Parathyroid adenoma (tissue), 2 donors: Measurements from ENCODE around the gene LEFTY1.

Experiments
- H2AFZ ChIP-seq: fragments of 300-600 bp; sonication (generic); one replicate; pipeline ENCODE4 v1.7.0; 2017; ENCODE audit warnings: antibody characterized with exemption, mild to moderate bottlenecking
- H3K27ac ChIP-seq: fragments of 300-600 bp; sonication (generic); one replicate; pipeline ENCODE4 v1.7.0; 2017
- H3K27me3 ChIP-seq: fragments of 300-600 bp; sonication (generic); one replicate; pipeline ENCODE4 v1.7.0; 2017; ENCODE audit warnings: low read length; ENCODE audit not compliant: control insufficient read depth, insufficient read depth
- H3K36me3 ChIP-seq: fragments of 300-600 bp; sonication (generic); one replicate; pipeline ENCODE4 v1.7.0; 2017; ENCODE audit warnings: low read length; ENCODE audit not compliant: control insufficient read depth, insufficient read depth
- H3K4me1 ChIP-seq: fragments of 300-600 bp; sonication (generic); one replicate; pipeline ENCODE4 v1.7.0; 2017; ENCODE audit warnings: control low read depth
- H3K4me2 ChIP-seq: fragments of 300-600 bp; sonication (generic); one replicate; pipeline ENCODE4 v1.7.0; 2017; ENCODE audit warnings: low read length
- H3K4me3 ChIP-seq: fragments of 300-600 bp; sonication (generic); one replicate; pipeline ENCODE4 v1.7.0; 2017; ENCODE audit warnings: low read depth, low read length
- H3K79me2 ChIP-seq: fragments of 300-600 bp; sonication (generic); one replicate; pipeline ENCODE4 v1.7.0; 2017; ENCODE audit warnings: control low read depth
- H3K9ac ChIP-seq: fragments of 300-600 bp; sonication (generic); one replicate; pipeline ENCODE4 v1.7.0; 2017; ENCODE audit warnings: mild to moderate bottlenecking
- H3K9me3 ChIP-seq: fragments of 300-600 bp; sonication (generic); one replicate; pipeline ENCODE4 v1.7.0; 2017; ENCODE audit warnings: low read length; ENCODE audit not compliant: control insufficient read depth
- TF ChIP-seq, protein P1 (sequence below): fragments of 300-600 bp; sonication (generic); IDR thresholded peaks from one replicate; pipeline ENCODE4 v1.7.0; 2017; ENCODE audit warnings: antibody characterized with exemption, mild to moderate bottlenecking
- donor health status: primary hyperparathyroidism.

Gene LEFTY1

DNA sequence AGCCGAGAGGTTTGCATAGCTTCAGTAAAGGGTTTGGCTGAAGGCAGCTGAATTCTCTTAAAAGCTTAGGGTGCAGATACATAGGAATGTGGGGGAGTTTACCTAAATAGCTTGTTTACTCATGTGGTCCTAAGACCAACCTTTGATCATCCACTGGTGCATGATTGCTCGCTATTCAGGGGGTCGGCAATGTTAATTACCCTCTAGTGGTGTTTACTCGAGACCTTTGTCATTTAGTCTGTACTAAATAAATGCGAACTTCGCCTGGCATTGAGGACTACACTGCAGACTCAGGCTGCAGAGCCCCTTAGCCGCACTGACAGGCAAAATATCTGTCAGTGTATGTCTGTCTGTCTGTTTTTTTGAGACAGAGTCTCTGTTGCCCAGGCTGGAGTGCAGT, 38.6 kb downstream of the LEFTY1 start:
- H3K27me3 ChIP-seq, result no peaks in the 10 kb centered on the region
- H2AFZ ChIP-seq, result no peak overlapping the region
- H3K9me3 ChIP-seq, result no peaks in the 10 kb centered on the region
- H3K4me1 ChIP-seq, result no peaks in the 10 kb centered on the region
- no peak overlapping the region for H3K4me2 ChIP-seq
- H3K4me3 ChIP-seq, result no peak overlapping the region
- no peak overlapping the region for H3K27ac ChIP-seq
- no peaks in the 10 kb centered on the region for H3K79me2 ChIP-seq
- TF ChIP-seq, protein P1, sequence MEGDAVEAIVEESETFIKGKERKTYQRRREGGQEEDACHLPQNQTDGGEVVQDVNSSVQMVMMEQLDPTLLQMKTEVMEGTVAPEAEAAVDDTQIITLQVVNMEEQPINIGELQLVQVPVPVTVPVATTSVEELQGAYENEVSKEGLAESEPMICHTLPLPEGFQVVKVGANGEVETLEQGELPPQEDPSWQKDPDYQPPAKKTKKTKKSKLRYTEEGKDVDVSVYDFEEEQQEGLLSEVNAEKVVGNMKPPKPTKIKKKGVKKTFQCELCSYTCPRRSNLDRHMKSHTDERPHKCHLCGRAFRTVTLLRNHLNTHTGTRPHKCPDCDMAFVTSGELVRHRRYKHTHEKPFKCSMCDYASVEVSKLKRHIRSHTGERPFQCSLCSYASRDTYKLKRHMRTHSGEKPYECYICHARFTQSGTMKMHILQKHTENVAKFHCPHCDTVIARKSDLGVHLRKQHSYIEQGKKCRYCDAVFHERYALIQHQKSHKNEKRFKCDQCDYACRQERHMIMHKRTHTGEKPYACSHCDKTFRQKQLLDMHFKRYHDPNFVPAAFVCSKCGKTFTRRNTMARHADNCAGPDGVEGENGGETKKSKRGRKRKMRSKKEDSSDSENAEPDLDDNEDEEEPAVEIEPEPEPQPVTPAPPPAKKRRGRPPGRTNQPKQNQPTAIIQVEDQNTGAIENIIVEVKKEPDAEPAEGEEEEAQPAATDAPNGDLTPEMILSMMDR, result no peak
- no peaks in the 10 kb centered on the region for H3K36me3 ChIP-seq
- H3K9ac ChIP-seq, result no peak overlapping the region

DNA sequence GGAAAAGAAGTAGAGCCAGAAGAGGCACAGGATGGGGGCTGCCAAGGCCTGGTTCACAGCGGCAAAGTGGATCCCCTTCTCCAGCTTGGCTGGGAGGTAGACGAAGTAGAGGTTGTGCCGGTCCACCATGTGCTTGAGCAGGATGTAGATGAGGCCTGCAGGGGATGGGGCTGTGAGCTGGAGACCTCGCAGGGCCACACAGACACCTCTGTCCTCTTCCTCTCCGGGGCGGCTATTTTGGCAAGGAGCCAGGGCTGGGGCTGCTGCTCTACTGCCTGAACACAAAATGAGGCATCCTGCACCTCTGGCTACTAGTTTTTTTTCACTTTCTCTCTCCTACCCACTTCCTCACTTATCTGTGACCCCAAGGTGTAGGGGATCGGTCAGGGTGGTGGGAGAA, 39.0 kb downstream of the LEFTY1 start:
- Histone ChIP-seq H3K9me3 (no peaks in the 10 kb centered on the region), H3K4me3 (no peak overlapping the region), H3K9ac (no peak overlapping the region), H3K4me1 (no peaks in the 10 kb centered on the region), H3K27ac (no peak overlapping the region), H3K27me3 (no peaks in the 10 kb centered on the region), H3K4me2 (no peak overlapping the region), H3K79me2 (no peaks in the 10 kb centered on the region), H3K36me3 (no peaks in the 10 kb centered on the region), H2AFZ (no peak overlapping the region)
- TF ChIP-seq, protein P1, result no peak

DNA sequence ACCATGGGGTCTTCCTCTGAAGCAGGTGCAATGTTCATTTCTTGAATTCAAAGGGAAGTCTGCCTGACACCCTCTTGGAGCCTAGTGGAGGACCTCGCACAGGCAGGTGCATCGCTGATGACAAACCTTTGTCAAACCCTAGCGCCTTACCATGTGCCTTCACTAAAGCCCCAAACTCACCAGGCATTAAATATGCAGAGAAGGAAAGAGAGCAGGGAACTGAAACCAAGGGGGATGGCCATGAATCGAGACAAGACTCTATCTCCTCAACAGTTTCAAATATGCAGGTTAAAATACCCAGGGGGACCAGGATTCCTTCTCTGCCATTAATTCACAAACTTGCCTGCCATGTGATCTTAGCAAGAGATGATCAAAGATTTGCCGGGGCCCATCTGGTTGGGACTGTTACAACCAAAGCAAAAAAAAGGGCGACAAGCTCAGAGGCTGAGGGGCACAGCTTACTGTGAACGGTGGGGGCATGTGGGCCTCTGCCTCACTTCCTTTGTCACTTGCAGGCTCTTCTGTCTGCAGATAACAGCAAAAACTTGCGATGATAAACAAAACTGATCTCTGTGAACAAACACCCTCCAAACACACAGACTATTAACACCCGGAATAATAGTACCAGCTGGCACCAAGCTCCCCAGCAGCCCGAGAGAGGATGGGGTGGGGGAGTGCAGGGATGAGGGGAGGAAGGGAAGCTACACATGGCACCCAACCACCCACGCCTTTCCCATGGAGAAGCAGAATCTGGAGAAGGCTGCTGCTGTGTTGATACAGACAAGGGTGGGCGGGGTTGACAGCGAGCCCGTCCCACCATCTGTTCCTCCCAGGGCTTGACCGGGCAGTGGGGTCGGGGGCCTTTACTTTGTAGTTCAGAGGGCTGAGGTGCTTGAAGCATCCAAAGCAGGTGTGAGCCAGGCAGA, 40.7 kb downstream of the LEFTY1 start:
- Histone ChIP-seq H3K27me3 (no peaks in the 10 kb centered on the region), H3K27ac (no peak overlapping the region), H3K36me3 (no peaks in the 10 kb centered on the region), H3K4me3 (no peak overlapping the region), H3K9ac (no peak overlapping the region), H2AFZ (no peak overlapping the region), H3K9me3 (no peaks in the 10 kb centered on the region), H3K4me2 (no peak overlapping the region), H3K79me2 (no peaks in the 10 kb centered on the region), H3K4me1 (no peaks in the 10 kb centered on the region)
- TF ChIP-seq, protein P1, result no peak

DNA sequence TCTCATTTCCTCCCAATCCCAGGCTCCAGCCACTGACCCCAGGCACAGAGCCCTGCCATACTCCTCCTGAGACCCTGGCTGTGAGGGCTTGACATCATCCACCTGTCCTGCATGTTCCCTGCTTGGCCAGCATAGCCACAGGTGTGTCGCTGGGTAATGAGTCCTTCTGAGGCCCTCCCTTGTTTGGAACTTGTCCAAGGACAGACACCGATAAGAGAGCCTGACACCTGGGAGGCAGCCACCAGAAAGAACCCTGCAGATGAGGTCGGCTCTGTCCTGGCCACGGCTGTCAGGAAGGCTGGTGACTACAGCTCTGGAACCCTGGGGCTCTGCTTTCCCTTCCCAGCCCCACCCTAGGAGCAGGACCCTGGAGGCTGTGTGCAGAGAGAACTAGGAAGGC, 41.3 kb downstream of the LEFTY1 start:
- H3K4me1 ChIP-seq, result no peaks in the 10 kb centered on the region
- no peak overlapping the region for H3K4me2 ChIP-seq
- H3K4me3 ChIP-seq, result no peak overlapping the region
- no peaks in the 10 kb centered on the region for H3K79me2 ChIP-seq
- no peaks in the 10 kb centered on the region for H3K9me3 ChIP-seq
- H3K36me3 ChIP-seq, result no peaks in the 10 kb centered on the region
- TF ChIP-seq, protein P1, result no peak
- H3K9ac ChIP-seq, result no peak overlapping the region
- H3K27ac ChIP-seq, result no peak overlapping the region
- no peak overlapping the region for H2AFZ ChIP-seq
- no peaks in the 10 kb centered on the region for H3K27me3 ChIP-seq
